GM18861 (cell line): Measurements from ENCODE around the gene SEMA3C.

Experiments used
- ATAC-seq: cut with Tn5 transposase; IDR thresholded peaks from one replicate; pipeline ENCODE4 v1.9.1; 2021; ENCODE audit not compliant: unreplicated experiment

SEMA3C gene

DNA sequence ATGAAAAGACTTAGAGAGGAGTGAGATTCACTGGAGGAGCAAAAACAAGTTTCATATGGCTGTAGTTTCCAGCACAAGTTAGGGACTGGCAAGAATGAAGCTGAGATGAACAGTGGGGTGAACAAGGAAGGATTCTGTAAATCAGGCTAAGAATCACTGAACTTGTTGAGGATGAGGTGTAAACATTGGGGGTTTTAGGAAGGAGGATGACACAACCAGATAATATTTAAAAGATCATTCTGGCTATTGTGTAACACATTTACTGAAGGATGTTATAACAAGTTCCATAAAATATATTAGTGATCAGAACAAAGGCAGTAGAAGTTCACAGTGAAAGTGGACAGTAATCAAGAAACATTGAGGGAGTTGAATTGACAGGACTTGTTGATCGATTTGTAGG lies 211.5 kb downstream of the SEMA3C start:
- no peak for ATAC-seq

DNA sequence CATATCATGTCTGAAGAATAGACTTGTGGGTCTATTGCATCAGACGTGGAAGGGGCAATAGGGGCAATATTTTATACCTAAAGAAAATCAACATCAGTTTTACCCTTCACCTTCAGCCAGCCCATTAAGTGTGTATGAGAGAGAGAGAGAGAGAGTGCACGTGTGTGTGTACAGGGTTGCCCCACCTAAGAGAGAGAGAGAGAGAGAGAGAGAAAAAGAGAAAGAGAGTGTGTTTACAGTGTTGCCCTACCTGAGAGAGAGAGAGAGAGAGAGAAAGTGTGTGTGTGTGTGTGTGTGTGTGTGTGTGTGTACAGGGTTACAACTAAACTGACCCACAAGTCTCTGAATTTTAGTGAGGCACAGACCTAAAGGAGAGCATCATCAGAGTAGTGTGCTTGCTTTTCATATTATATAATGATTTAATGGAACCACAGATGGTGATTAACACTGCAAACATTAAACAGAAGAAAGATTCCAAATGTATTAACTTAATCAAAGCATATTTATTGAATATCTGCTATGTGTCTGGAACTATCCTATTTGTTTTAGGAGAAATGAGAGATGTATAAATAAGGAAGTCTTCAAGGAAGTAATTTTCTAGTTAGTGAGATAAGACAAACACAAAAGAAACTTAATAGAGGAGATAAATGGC lies 213.6 kb downstream of the SEMA3C start:
- ATAC-seq = no peak

DNA sequence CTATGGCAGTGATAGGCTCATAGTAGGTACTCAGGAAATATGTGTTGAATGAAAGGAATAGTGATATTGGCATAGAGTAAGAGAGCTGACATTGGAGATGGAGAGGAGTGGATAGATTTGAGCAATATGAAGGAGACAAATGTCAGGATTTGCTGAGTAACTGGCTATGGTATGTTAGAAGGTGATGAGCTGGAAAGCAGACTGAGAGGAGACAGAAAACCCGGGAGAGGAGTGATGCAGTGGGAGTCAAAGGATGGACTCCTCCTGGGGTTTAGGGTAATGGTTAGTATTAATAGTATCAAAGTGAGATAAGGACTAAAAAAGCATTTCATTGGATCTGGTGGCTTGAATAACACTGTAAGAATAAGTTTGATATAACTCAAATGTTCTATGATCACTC lies 215.6 kb downstream of the SEMA3C start:
- no peak for ATAC-seq

DNA sequence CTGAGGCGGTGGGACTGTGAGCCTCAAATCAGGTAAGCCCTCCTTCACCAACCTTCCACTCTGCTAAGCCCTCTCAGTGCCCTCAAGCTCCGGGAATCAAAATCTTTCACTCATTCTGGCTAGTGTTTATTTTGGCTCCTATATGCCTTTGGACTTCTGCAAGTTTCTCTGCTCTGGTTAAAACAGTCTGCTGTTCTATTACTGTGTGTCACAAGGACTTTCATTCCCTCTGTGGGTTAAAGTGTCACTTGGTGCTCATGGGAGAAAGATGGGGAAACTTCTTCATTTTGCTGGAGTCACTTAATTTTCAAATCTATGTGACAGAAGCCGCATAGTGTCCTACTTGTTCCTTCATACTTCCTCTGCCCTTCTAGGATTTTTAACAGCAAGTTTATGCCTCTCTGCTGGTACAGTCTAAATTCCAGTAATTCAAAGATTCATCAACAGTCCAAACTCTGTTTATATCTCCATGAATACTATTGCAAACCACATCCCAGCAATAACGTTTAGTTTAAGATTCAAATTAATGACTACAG lies 219.1 kb downstream of the SEMA3C start:
- no peak for ATAC-seq

DNA sequence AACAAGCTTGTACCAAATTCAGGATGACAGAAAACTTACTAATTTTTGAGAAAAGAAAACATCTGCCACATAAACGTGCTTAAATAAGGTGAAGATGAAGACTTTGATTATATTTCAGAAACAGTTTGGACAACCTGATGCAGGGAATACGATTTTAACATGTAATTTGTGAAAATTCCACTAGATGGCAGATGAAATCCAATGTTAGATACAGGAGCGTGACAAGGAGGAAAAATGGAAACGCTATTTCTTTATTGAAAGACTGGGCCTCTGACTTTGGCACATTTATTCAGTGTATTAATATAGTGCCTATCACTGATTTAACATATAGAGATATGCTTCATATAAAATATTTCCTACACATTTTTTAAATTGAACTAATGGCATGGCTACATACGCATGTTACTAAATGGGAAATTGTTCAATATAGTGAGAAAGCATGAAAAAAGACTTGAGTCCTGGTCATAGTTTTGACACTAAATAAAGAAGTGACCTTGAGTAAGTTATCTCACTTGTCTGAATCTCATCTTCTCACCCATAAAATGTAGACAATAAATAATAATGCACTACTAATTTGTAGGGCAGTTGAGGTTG lies 219.7 kb downstream of the SEMA3C start:
- ATAC-seq = peak; percentile 74
